OCI-LY7 (cell line): ENCODE results near the gene GSS.

Experiments
- CTCF ChIP-seq: fragments of 200-600 bp; sonication (generic); conservative IDR thresholded peaks from 2 replicates; pipeline ENCODE4 v1.5.1; 2014; ENCODE audit warnings: mild to moderate bottlenecking, antibody characterized with exemption, low read length, moderate library complexity, mixed read lengths
- EZH2phosphoT487 ChIP-seq: fragments of 200-600 bp; sonication (generic); IDR thresholded peaks from 2 replicates; pipeline ENCODE4 v1.6.1; 2018; ENCODE audit warnings: low read depth, borderline replicate concordance, mild to moderate bottlenecking, mixed run types, antibody characterized with exemption, low read length, moderate library complexity, mixed read lengths

GRCh38 chr20:34886122-34886521 is 69.5 kb downstream of the GSS start:
- no peak for TF ChIP-seq CTCF
- TF ChIP-seq EZH2phosphoT487 = no peak
